Amniotic stem cell (primary cell): ENCODE measurements around the gene SHBG.
A peak's percentile ranks its signal among the peaks of the same experiment; 100 is the strongest.
"Not testable (repeated sequence)": the region's sequence is repeated elsewhere in the genome, so short reads cannot be mapped to it uniquely, and the experiment has no call there.

Experiments used
- DNase-seq: peaks from one replicate; lab custom pipeline; 2025; lab: John Stamatoyannopoulos, UW

Gene SHBG

DNA sequence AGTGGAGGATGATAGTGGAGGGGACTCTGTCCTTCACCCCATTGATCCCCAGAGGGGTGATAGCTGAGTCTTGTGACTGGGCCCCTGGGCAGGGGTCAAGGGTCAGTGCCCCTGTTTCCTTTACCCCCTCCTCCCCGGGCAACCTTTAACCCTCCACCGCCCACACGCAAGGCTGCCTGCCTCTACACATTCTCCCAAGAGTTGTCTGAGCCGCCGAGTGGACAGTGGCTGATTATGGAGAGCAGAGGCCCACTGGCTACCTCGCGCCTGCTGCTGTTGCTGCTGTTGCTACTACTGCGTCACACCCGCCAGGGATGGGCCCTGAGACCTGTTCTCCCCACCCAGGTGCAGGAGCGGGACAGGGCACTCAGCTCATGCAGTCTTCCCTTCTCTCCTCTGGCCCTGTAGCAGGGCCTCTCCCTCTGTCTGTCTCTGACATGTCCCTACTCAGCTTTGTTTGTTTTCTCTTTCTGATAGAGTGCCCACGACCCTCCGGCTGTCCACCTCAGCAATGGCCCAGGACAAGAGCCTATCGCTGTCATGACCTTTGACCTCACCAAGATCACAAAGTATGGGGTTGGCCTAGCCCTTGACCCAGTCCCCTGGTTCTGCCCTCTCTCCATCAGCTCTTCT is at the start of gene SHBG:
TSS of gene SHBG (plus strand) at position 197 of the 633 bp plus-strand sequence. CDS start at position 235, 38 bp downstream.
- DNase-seq: no peak

- no peak for DNase-seq
Measured at GRCh38 chr17:7580604-7581575, 49.0 kb upstream of the SHBG start.

GRCh38 chr17:7582396-7583252 is 47.3 kb upstream of the SHBG start:
- DNase-seq: no peak

DNA sequence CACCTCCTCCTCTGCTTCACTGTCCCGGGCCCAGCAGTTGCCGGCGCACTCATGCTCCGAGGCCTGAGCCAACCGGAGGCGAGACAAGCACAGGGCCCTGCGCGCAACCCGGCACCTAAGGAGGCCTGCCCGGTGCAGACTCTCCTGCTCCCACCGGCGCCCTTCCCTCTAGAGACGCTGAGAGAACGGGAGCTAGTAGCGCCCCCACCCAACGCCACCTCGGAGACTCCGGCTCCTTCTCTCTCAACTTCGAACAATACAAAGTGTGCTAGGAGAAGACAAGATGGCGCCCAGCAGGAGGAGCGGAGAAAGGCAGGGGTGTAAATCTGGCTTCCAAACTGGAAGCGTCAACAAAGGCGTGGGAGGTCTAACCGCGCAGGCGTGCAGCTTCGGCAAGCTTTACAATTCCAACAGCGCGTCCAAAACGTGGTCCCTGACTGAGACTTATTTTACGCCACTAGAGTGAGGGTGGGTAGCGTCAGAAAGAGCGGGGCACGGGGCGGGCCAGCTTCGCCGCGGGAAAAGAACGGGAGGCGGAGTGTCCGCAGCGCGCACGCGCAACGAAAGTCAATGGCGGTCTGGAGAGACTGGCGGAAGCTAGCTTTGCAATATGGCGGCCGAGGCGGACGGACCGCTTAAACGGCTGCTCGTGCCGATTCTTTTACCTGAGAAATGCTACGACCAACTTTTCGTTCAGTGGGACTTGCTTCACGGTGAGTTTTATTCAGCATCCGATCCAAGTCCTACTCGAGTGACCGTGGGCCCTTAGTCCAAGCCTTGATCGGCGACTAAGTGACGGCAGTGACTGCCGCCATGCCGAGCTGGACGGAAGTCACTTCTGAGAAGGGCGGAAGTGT is 46.5 kb upstream of the SHBG start, which contains the start of gene MPDU1:
TSS of gene MPDU1 (plus strand) at position 600 of the 857 bp plus-strand sequence. CDS start at position 611, 11 bp downstream.
- DNase-seq: peak; percentile 93

GRCh38 chr17:7586673-7587419 is 43.1 kb upstream of the SHBG start:
- no peak for DNase-seq

DNA sequence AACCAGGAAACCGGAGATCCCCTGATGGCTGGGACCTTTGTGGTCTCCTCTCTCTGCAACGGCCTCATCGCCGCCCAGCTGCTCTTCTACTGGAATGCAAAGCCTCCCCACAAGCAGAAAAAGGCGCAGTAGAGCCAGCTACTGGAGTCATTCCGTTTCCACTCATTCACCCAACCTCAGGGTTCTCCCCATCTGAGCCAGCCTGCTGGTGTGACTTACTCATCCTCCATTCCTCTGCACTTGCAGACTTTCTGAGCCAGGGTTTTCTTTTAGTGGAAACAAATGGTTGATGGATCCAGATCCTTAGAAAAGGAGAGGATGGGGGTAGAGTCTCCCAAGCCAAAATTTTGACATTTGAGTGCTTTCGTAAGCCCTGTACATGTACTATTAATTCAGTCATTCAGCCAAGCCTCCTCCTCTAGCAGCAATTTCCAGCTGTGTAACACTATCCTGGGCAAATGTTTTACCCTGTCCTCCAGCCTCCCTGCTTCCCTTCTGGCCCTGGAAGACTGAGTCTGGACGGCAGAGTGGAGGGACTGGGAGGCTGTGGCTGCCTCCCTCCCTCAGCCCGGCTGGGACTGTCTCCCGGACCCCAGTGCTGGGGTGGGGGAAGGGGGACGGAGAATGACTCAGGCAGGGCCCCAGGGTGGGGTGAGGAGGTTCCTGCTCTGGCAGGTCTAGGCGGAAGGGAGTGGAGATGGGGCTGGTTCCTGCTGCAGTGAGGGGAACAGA is 42.3 kb upstream of the SHBG start:
- peak; percentile 92 for DNase-seq

- no peak for DNase-seq
Measured at GRCh38 chr17:7588553-7589203, 41.3 kb upstream of the SHBG start.

DNA sequence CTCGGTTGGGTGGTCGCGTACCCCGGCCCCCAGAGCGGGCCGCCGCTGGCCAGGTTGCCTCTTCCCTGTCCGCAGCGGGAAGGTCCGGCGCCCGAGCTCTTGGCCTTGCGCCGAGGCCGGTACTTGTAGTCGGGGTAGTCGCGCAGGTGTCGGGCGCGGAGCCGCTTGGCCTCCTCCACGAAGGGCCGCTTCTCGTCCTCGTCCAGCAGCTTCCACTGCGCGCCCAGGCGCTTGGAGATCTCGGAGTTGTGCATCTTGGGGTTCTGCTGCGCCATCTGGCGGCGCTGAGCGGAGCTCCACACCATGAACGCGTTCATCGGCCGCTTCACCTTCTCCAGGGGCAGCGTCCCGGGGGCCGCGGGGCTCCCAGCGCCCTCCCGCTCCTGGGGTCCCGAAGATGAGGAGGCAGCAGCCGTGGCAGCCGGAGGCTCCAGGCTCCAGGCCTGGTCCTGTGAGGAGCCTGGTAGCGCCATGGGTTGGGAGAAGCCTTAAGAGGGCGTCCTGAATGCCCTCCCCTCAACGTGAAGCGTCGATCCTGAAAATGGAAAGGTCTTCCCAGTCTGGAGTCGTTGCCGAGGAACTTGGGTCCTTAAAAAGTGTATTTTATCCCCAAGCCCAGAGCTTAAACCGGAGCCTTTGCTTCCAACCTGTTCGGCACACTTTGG is 40.6 kb upstream of the SHBG start:
- peak; percentile 61 for DNase-seq

- no peak for DNase-seq
Measured at GRCh38 chr17:7589891-7590691, 39.8 kb upstream of the SHBG start, which contains the start of gene SOX15. SOX15 (minus strand) TSS chr17:7590094; CDS start chr17:7589676, 418 bp downstream.

GRCh38 chr17:7590743-7591142 is 39.2 kb upstream of the SHBG start:
- peak; percentile 45 for DNase-seq

GRCh38 chr17:7591596-7591995 is 38.3 kb upstream of the SHBG start:
- DNase-seq: no peak

- no peak for DNase-seq
Measured at GRCh38 chr17:7592422-7593021, 37.4 kb upstream of the SHBG start.

DNA sequence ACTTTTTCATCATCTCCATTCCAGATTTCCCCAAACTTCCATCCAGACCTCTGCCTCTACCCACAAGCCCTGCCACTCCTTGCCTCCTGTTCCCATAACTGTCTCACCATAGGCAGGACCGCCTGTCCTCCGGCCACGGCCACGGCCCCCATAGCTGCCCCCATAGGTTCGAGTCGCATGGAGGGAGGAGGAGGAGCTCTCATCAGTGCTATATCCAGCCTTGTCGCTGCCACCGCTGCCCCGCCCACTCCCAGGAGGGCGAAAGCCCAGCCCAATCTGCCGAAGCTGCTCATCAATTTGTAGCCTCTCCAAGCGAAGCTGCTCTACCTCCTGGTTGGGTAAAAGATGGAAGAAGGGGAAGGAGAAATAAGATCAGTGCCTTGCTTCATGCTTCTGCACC is 36.6 kb upstream of the SHBG start:
- no peak for DNase-seq

- DNase-seq: not testable (repeated sequence)
Measured at GRCh38 chr17:7597561-7597960, 32.4 kb upstream of the SHBG start.

- DNase-seq: no peak
Measured at GRCh38 chr17:7606280-7606679, 23.7 kb upstream of the SHBG start.

- DNase-seq: no peak
Measured at GRCh38 chr17:7610641-7611040, 19.3 kb upstream of the SHBG start.

GRCh38 chr17:7611635-7612293 is 18.2 kb upstream of the SHBG start:
- DNase-seq: no peak
